ENCODE results near the gene MYO1E.
"Not testable (repeated sequence)": the region's sequence is repeated elsewhere in the genome, so short reads cannot be mapped to it uniquely, and the experiment has no call there.

The MYO1E gene

DNA sequence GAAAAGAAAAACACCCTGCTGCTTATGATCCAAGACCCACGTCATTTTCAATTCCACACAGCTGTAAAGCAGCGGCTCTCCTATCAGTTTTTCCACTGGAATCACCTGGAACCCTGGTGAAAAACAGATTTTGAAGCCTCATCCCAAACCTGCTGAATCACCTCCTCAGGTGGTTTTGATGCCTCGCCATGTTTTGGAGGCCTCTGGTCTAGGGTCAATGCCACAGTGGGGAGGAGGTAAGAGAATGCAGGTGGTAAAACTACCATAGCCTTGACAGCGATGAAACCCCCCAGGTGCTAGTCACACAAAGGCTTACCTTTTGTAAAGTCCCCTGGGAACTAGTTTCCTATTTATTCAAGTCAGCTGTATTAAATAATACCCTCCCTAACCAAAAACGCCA, 24.8 kb downstream of the MYO1E start:
- ATAC-seq: no peak
- H3K4me1 Mint-ChIP-seq: peaks cover 55% of the 10 kb centered on the region
- peaks cover 17% of the 10 kb centered on the region for H3K27me3 Mint-ChIP-seq
- H3K9me3 Mint-ChIP-seq: peaks cover 0 to under 1% of the 10 kb centered on the region in 2 donors
- H3K27ac Mint-ChIP-seq: no peak overlapping the region
- no peak for DNase-seq
- no peak overlapping the region for H3K4me3 Mint-ChIP-seq

DNA sequence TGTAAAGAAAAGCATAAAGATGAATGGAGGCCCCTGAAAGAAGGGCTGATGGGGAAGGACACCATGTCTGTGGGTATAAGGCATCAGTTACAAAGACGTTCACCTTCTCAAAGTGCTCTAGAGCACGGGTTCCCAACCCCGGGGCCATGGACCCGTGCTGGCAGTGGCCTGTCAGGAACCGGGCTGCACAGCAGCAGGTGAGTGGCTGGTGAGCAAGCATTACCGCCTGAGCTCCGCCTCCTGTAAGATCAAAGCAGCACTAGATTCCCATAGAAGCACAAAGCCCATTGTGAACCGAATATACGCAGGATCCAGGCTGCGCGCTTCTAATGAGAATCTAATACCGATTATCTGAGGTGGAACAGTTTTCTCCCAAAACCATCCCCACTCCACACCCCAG, 25.7 kb downstream of the MYO1E start:
- no peak for ATAC-seq
- Mint-ChIP-seq H3K27me3 (peaks cover 27% of the 10 kb centered on the region), H3K4me3 (no peak overlapping the region), H3K9me3 (peaks cover 0 to 8% of the 10 kb centered on the region in 2 donors), H3K27ac (no peak overlapping the region), H3K4me1 (peaks cover 49% of the 10 kb centered on the region)
- no peak for DNase-seq

DNA sequence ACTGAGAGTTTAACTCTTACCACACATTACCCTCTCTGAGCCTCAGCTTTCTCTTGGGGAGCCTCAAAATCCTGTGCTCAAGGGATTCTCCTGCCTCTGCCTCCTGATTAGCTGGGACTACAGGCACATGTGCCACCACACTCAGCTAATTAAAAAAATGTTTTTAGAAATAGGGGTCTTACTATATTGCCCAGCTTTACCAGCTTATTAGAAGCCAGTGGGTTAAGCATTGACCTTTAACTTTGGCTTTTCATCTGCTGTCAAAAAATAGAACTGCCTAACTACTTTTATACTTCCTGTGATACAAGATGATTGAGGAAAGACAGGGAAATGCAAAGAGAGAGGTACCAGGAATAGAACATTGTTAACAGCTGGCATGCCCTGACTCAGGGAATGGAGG, 27.3 kb downstream of the MYO1E start:
- Mint-ChIP-seq H3K4me3 (no peak overlapping the region), H3K4me1 (peaks cover 33% of the 10 kb centered on the region), H3K27ac (no peak overlapping the region), H3K27me3 (peaks cover 33% of the 10 kb centered on the region), H3K9me3 (peaks cover 0 to 8% of the 10 kb centered on the region in 2 donors)
- no peak for ATAC-seq
- no peak for DNase-seq

DNA sequence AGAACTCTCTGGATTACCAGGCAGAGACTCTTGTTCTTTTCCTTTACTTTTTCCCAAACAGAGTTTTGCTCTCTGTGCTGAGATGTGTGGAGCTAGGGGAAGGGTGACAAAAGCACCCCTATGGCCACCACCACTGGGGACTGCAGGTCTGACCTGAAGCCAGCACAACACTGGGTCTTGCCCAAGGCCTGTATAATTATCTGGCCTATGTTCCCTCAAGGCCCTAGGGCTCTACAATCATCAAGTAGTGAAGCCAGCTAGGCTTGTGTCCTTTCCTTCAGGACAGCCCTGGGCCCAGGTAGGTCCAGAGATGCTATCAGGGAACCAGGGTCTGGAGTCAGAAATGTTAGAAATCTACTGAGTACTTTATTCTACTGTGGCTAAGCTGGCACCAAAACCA, 28.4 kb downstream of the MYO1E start:
- no peak overlapping the region for H3K4me3 Mint-ChIP-seq
- ATAC-seq: no peak
- H3K27ac Mint-ChIP-seq: no peak overlapping the region
- H3K9me3 Mint-ChIP-seq: peaks cover 0 to 8% of the 10 kb centered on the region in 2 donors
- H3K27me3 Mint-ChIP-seq: peaks cover 33% of the 10 kb centered on the region
- DNase-seq: no peak
- peaks cover 23% of the 10 kb centered on the region for H3K4me1 Mint-ChIP-seq

DNA sequence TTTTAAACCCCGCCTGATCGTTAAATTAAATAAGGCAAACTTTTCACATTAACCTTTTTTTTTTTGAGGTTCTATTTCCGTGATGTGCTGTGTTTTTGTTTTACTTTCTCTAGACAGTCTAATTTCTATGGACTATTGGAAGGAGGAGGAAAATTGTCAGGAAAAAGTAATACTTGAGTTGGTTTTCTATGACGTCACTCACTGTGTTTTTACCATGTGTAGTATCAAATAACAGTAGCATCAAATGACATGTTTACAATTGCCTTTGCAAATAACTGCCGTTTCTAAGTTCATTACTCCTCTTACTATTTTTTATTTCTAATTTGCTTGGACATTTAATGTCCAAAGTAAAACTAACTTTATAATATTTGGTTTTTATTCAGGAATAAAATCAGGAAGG, 32.3 kb downstream of the MYO1E start:
- Mint-ChIP-seq H3K4me3 (no peak overlapping the region), H3K27ac (no peak overlapping the region), H3K4me1 (peaks cover 7% of the 10 kb centered on the region), H3K27me3 (peaks cover 33% of the 10 kb centered on the region), H3K9me3 (peaks cover 0 to 8% of the 10 kb centered on the region in 2 donors)
- ATAC-seq (no peak), DNase-seq (no peak)

DNA sequence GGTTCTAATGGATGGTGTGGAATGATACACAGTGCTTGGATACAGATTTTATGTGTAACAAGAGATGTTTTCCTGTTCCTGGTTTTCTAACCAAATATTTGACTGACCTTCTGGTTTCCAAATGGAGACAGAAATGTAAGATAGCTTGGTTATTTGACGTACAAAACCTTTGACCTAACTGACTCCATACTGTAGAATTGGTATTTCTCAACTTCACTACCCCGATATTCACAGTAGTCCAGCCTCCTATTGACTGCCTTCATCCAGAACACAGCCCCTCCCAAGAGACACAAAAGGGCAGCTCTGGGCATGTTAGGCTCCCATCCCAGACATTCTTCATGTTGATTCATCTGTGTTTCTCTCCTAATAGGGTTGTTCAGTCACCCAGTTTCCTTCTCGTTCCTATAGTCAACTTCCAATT, 33.4 kb downstream of the MYO1E start:
- peaks cover 7% of the 10 kb centered on the region for H3K4me1 Mint-ChIP-seq
- H3K27ac Mint-ChIP-seq: no peak overlapping the region
- no peak for ATAC-seq
- H3K4me3 Mint-ChIP-seq: no peak overlapping the region
- peaks cover 0 to 8% of the 10 kb centered on the region in 2 donors for H3K9me3 Mint-ChIP-seq
- H3K27me3 Mint-ChIP-seq: peaks cover 26% of the 10 kb centered on the region
- DNase-seq: no peak

DNA sequence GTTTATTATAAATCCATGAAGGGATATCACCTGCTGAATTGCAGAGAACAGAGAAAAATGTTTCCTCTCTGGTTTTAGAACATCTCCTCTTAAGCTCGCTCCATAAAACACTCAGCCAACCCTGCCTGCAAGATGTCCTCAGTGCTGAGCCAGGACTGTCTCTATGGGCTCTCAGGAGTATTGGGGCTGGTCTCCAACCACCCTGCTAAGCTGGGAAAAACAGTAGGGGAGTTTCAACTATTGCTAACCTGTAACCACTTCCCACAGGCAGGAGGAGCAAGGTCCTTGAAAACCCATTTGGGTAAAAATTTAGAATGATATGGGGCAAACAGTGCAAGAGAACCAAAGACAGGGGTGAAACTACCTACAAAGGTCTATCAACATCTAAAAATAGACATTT, 34.3 kb downstream of the MYO1E start:
- no peak for DNase-seq
- Mint-ChIP-seq H3K27ac (no peak overlapping the region), H3K27me3 (peaks cover 20% of the 10 kb centered on the region), H3K4me1 (peaks cover 7% of the 10 kb centered on the region), H3K9me3 (peaks cover 0 to 8% of the 10 kb centered on the region in 2 donors), H3K4me3 (no peak overlapping the region)
- ATAC-seq: no peak

DNA sequence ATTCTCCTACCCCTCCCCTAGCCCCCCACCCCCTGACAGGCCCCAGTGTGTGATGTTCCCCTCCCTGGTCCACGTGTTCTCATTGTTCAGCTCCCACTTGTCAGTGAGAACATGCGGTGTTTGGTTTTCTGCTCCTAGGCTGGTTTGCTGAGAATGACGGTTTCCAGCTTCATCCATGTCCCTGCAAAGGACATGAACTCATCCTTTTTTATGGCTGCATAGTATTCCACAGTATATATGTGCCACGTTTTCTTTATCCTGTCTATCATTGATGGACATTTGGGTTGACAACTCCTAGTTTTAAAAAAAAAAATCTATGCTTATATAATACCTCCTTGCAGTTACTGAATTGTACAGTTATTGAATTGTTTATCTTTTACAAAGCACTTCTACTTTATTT, 35.9 kb downstream of the MYO1E start:
- H3K4me3 Mint-ChIP-seq, ATAC-seq, H3K27ac Mint-ChIP-seq, H3K27me3 Mint-ChIP-seq, H3K4me1 Mint-ChIP-seq, DNase-seq, H3K9me3 Mint-ChIP-seq: not testable (repeated sequence)

DNA sequence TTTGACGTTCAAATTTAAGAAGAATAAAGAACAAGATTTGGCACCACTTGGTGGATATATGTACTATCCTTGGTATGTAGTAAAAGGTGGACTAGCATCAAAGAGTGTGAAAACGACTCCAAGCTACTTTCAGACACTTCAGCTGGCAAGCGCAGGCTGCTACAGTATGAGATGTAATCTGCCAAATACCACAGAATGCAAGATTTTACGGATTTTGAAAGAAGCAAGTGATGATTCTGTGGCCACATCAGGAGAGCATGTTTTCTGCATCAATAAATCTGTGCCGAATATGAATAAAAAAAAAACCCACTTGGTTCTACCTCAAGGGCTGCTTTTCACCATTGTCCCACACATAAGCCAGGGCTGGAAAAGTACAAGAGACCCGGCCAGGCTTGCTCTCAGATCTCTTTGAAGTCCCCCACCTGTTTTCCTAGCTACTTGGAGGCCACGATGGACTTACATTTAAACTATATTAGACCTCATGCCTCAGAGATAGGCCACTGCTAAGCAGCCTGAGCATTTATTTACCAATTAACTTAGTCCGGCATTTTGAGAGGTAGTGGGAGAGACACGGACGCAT, 37.4 kb downstream of the MYO1E start:
- no peaks in the 10 kb centered on the region for H3K9me3 Mint-ChIP-seq
- peaks cover 6% of the 10 kb centered on the region for H3K27me3 Mint-ChIP-seq
- no peak for ATAC-seq
- no peak overlapping the region for H3K27ac Mint-ChIP-seq
- no peak overlapping the region for H3K4me3 Mint-ChIP-seq
- DNase-seq: no peak
- H3K4me1 Mint-ChIP-seq: peaks cover 7% of the 10 kb centered on the region

DNA sequence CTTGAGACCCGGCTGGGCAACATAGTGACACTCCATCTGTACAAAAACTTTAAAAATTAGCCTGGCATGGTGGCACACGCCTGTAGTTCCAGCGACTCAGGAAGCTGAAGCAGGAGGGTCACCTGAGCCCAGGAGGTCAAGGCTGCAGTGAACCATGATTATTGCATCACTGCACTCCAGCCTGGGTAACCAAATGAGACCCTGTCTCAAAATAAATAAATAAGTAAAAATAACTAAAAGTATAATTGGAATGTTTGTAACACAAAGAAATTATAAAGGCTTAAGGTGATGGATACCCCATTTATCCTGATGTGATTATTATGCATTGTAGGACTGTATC, 38.6 kb downstream of the MYO1E start:
- no peak overlapping the region for H3K27ac Mint-ChIP-seq
- no peak overlapping the region for H3K4me3 Mint-ChIP-seq
- peaks cover 7% of the 10 kb centered on the region for H3K4me1 Mint-ChIP-seq
- ATAC-seq: no peak
- peaks cover 6% of the 10 kb centered on the region for H3K27me3 Mint-ChIP-seq
- H3K9me3 Mint-ChIP-seq: no peaks in the 10 kb centered on the region
- no peak for DNase-seq

DNA sequence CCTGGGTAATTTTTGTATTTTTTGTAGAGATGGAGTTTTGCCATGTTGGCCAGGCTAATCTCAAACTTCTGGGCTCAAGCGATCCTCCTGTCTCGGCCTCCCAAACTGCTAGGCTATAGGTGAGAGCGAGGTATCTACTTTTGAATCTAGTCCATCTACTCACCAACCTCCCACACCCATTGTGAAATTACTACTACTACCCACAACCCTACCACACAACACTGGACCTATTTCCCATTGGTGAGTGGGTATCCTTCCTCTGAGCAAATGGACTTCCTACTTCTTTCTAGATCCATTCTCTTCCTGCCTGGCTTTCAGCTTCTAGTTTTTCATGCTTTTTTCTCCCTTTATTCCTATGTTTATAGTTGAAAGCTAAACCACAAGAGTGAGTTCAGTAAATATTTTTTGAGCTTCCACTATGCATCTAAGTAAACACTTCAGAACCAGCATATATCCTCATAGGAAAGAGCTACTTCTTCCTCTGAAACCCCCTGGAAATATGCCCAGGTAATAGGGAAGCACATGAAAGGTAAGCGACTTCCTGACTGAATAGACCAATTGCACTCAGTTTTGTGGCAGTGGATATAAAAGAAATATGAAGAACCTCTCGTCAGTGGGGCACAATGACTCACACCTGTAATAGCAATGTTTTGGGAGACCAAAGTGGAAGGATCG, 39.1 kb downstream of the MYO1E start:
- Mint-ChIP-seq H3K4me1 (peaks cover 7% of the 10 kb centered on the region), H3K4me3 (no peak overlapping the region), H3K9me3 (no peaks in the 10 kb centered on the region), H3K27me3 (peaks cover 6% of the 10 kb centered on the region), H3K27ac (peak overlapping the region in 1 of 2 donors; percentile 68)
- ATAC-seq (no peak), DNase-seq (no peak)

DNA sequence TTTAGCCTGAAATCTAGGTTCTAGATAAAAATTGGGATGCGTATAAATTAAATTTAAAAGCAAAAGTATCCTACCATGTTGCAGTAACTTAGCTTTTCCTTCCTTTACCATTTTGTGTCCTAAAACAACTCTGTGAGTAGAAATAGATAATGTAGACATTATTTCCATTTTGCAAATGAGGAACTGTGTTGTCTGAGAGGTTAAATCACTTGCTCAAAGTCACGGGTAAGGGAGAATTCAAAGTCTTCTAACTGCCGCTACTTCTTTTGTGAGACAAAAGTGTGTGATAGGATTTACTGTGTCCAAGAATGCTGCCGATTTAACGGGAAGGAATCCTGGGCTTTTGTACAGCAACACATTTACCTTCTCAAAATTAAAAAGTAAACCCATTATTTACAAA, 40.7 kb downstream of the MYO1E start:
- ATAC-seq: no peak
- DNase-seq: no peak
- no peak overlapping the region for H3K4me3 Mint-ChIP-seq
- H3K4me1 Mint-ChIP-seq: peaks cover 14% of the 10 kb centered on the region
- no peak overlapping the region for H3K27ac Mint-ChIP-seq
- H3K27me3 Mint-ChIP-seq: peaks cover 6% of the 10 kb centered on the region
- H3K9me3 Mint-ChIP-seq: no peaks in the 10 kb centered on the region

DNA sequence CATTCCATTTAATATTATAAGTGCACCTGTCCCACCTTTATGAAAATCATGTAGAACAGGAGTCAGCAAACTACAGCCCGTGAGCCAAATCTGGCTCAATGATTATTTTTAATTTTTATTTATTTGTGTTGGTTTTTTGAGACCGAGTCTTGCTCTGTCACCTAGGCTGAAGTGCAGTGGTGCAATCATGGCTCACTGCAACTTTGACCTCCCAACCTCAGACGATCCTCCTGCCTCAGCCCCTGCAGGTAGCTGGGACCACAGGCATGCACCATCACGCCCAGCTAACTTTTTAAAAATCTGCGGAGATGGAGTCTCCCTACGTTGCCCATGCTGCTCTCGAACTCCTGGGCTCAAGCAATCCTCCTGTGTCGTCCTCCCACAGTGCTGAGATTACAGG, 42.0 kb downstream of the MYO1E start:
- no peak overlapping the region for H3K4me3 Mint-ChIP-seq
- peaks cover 14% of the 10 kb centered on the region for H3K4me1 Mint-ChIP-seq

DNA sequence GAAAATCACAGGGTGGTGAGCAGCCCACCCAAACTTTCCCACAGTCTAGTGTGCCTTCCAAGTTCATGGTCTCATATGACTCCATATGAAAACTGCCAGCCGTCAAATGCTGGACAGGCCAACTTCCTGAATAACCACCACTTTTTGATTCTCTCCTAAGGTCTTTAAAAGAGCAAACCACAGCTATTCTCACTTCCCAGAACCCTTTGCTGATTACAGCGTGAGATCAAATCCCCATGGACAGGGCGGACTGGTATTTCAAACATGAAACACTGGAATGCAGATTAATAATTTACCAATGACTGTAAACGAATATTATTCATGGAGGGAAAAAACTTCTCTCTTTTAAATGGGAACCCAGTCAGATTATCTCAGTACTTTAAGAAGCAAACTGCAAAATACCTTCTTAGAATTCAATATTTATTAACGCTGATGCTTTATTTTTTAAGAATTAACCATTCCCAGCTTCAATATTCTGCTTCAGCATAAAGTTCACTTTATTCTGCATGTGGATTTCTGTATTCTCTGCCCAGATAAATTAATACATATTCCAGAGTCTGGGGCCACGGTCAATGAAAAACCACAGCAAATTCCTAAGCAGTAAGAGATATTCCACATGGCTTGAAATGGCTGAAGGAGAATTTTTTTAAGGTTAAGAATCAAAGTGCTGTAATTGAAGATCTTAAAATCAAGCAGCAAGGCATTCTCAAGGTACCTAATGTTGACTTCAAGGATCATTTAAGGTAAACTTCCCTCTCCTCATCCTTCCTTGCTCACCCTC, 42.9 kb downstream of the MYO1E start:
- ATAC-seq (no peak), DNase-seq (no peak)
- Mint-ChIP-seq H3K27ac (no peak overlapping the region), H3K9me3 (no peaks in the 10 kb centered on the region), H3K4me3 (no peak overlapping the region), H3K27me3 (peaks cover 6% of the 10 kb centered on the region), H3K4me1 (peaks cover 14% of the 10 kb centered on the region)

More for the DNA sequence above, 42.0 kb downstream of the MYO1E start:
- no peak for DNase-seq
- Mint-ChIP-seq H3K9me3 (no peaks in the 10 kb centered on the region), H3K27ac (no peak overlapping the region), H3K27me3 (peaks cover 6% of the 10 kb centered on the region)
- ATAC-seq: no peak

DNA sequence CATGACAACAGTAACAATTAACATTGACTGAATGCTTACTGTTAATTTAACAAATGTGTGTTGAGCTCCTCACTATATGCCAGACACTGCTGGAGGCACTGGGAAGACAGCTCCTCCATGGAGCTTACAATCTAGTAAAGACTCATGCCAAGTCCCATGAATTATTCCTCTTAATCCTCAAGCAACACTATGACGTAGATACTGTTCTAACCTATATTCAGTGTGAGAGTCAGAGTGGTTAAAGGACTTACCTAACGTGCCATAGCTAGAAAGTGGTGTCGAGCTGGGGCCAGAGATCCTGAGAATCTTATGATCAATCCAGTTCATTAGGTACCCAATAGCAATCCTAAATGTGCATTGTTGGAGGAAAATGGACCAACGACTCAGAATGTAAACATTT, 43.6 kb downstream of the MYO1E start:
- Mint-ChIP-seq H3K27ac (no peak overlapping the region), H3K4me1 (peaks cover 14% of the 10 kb centered on the region), H3K4me3 (no peak overlapping the region), H3K27me3 (peaks cover 6% of the 10 kb centered on the region), H3K9me3 (no peaks in the 10 kb centered on the region)
- ATAC-seq: no peak
- DNase-seq: no peak

DNA sequence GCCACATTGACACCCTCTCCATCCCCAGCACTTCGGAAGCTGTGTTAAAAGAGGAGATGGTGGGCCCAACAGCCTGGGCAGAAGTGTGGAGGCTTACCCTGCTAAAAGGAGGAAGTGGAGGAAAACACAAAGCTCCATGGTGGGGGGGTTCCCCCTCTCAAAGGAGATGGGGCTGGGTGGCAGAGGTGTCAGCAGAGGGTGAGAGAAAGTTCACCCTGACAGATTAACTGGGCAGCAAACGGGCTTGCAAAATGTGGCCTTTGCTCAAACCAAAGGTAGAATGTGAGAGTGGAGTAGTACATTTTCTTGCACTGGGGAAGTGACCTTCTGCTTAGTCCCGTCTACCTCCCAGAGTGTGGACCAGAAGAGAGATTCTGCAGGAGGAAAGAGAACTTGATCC, 44.7 kb downstream of the MYO1E start:
- DNase-seq: no peak
- Mint-ChIP-seq H3K4me3 (no peak overlapping the region), H3K27ac (no peak overlapping the region), H3K9me3 (no peaks in the 10 kb centered on the region), H3K4me1 (peaks cover 8% of the 10 kb centered on the region), H3K27me3 (peaks cover 6% of the 10 kb centered on the region)
- no peak for ATAC-seq
